ENCODE results near the gene BCORL1. TPM values are rescaled to one million over a fixed set of nuclear protein-coding genes. Genes with fewer than 3 reads are reported as not detected.

Gene BCORL1
- total RNA-seq, 1 experiment from 2014 or later: 2.5 TPM

DNA sequence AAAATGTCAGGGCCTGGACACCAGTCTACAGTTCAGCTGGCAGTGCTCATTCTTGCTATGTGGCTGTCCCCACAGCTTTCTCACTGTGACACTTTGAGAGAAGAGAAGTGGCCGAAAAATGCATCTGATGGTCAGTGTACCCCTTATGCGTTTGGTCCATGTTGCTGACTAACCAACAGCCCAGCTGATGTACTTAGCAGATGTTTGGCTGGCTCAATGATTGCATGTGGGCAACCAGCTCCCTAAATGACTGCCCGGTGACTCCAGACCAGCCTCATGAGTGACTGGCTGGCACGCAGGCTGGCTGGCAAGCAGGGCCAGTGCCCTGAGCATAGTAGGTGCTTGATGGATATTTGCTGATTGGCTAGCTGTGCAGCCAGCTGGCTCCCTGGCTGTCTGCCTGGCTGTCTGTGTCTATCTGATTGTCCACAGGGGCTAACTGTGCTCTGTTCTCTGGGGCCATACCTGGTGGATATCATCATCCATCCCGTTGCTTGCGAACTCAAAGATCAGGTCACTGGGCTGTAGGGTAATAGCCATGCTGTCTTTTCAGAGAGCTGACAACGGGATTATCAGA, 98.4 kb downstream of the BCORL1 start:
- DNase-seq: no peak
- no peaks in the 10 kb centered on the region; the same call in 1 of the 2 replicates for H3K27me3 ChIP-seq (ENCODE audit: control insufficient read depth, insufficient read depth, low read length)
- no peak overlapping the region for H3K4me3 ChIP-seq (ENCODE audit: insufficient read depth, low read depth, low read length)
- no peaks in the 10 kb centered on the region for H3K36me3 ChIP-seq (replicated peaks; ENCODE audit: control insufficient read depth, insufficient read depth, low read length)

DNA sequence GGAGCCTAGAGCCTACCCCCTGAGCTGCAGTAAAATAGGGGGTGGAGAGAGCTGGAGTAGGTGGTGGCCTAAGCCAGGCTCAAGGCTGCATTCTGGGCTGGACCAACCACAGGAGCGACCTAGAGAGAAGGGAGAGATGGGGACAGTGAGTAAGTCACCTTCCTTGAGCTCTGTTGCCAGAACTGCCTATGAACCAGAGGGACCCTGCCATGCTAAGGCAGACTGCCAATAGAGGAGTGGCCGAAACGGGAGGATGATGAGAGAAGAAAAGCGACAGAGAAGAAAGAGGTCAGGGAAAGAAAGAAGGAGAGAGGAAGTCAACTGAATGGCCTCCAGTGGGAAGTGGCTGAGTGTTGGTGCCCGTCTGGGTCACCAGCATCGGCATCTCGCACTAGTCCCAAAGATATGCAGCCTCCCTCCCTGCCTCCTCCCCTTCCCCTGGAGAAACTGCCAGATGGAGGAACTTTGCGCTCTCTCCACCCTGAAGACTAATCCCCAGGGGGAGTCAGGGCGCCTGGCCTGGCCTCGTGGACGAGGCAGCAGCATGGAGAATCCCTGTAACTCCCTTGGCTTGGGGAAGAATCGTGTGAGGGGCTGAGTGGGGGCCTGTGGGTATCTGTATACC, 99.1 kb downstream of the BCORL1 start:
- Histone ChIP-seq H3K4me3 (ENCODE audit: insufficient read depth, low read depth, low read length) (no peak overlapping the region), H3K27me3 (ENCODE audit: control insufficient read depth, insufficient read depth, low read length) (no peaks in the 10 kb centered on the region; the same call in 1 of the 2 replicates), H3K36me3 (replicated peaks; ENCODE audit: control insufficient read depth, insufficient read depth, low read length) (no peaks in the 10 kb centered on the region)
- DNase-seq: peak; percentile 45

DNA sequence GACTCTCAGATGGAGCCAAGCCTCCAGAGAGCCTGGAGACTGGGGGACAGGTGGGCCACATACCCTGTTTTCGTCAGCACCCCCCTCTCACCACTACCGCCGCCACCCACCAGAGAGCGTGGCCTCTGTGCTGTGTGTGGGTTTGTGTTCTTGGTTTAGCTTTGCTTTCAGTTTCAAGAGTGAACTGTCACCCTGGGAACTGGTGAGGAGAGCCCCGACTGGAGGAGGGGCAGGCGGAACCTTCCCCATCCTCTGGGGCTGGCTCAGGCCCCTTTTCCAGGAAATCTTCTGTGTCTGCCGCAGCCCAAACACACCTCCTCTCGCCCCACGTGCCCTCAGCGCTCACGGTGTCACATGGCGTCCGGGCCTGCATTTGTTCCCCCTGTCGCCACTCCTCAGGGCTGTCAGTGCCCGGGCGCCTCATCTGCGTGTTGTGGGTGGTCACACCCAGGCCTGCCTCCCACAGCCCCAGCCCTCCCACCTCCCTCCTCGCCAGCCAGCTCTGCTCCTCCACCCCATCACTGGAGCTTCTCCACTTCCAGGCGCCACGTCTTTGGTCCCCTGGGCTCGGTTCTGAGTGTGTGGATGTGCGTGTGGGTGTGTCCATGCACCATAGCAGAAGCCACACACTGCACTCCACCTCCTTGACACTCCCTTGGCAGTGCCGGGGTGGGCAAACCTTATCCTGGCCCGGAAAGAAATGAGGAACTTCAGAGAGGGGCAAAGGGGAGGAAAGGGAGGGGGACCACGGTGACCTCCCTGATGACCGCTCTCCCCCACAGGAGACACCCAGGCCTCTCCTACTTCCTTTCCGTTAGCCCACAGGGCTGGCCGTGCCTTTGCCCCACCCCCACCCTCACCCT, 100.0 kb downstream of the BCORL1 start:
- Histone ChIP-seq H3K27me3 (ENCODE audit: control insufficient read depth, insufficient read depth, low read length) (no peaks in the 10 kb centered on the region; the same call in 1 of the 2 replicates), H3K36me3 (replicated peaks; ENCODE audit: control insufficient read depth, insufficient read depth, low read length) (no peaks in the 10 kb centered on the region), H3K4me3 (ENCODE audit: insufficient read depth, low read depth, low read length) (no peak overlapping the region)
- peak; percentile 56 for DNase-seq

DNA sequence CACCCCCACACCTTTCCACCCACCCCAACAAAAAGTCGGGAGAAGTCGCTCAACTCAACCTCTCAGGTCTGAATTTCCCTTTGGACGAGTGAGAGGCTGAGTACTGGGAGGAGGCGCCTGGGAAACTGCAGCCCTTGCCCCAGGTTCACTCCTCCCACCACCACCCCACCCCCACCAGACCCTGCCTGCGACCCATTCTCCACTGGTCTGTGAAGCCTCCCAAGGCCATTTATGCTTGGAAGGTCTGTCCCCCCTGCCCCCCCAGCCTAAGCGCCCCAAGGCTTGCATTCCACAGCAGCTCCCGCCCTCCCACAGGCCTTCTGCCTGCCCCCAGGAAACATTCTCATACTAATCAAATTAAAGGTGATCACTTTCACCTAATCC, 100.7 kb downstream of the BCORL1 start:
- Histone ChIP-seq H3K27me3 (ENCODE audit: control insufficient read depth, insufficient read depth, low read length) (no peaks in the 10 kb centered on the region; the same call in 1 of the 2 replicates), H3K4me3 (ENCODE audit: insufficient read depth, low read depth, low read length) (no peak overlapping the region), H3K36me3 (replicated peaks; ENCODE audit: control insufficient read depth, insufficient read depth, low read length) (no peaks in the 10 kb centered on the region)
- DNase-seq: peak; percentile 90

DNA sequence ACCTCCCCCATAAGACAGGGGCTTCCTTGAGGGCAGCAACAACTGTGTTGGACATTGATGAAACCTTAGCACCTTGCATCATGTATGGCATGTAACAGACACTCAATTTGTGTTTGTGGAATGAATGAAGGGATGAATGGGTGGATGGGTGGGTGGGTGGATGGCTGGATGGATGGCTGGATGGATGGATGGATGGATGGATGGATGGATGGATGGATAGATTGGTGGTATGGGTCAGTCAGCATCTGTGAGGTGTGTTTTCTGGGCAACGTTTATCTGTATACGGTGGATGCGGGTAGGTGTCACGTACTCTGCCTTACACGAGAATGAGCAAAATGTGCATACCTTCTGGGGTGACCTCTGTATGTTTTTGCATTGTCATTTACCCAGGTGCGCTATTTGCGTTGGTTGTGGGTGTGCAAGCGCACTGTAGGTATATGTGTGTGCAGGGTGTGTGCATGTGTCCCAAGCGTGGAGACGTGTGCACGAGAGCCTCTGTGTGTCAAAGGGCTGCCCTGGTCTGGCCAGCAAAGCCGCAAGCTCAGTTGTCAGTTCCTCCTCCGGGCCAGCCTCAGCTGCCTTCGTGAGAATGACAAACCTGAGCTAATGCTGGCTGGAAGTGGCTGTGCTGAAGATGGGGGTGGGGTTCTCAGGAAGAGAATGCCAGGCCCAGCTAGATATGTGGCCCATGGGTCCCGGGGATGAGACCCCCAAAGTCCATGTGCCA, 101.4 kb downstream of the BCORL1 start:
- H3K4me3 ChIP-seq (ENCODE audit: insufficient read depth, low read depth, low read length): no peak overlapping the region
- no peaks in the 10 kb centered on the region; the same call in 1 of the 2 replicates for H3K27me3 ChIP-seq (ENCODE audit: control insufficient read depth, insufficient read depth, low read length)
- no peaks in the 10 kb centered on the region for H3K36me3 ChIP-seq (replicated peaks; ENCODE audit: control insufficient read depth, insufficient read depth, low read length)
- DNase-seq: peak; percentile 49

DNA sequence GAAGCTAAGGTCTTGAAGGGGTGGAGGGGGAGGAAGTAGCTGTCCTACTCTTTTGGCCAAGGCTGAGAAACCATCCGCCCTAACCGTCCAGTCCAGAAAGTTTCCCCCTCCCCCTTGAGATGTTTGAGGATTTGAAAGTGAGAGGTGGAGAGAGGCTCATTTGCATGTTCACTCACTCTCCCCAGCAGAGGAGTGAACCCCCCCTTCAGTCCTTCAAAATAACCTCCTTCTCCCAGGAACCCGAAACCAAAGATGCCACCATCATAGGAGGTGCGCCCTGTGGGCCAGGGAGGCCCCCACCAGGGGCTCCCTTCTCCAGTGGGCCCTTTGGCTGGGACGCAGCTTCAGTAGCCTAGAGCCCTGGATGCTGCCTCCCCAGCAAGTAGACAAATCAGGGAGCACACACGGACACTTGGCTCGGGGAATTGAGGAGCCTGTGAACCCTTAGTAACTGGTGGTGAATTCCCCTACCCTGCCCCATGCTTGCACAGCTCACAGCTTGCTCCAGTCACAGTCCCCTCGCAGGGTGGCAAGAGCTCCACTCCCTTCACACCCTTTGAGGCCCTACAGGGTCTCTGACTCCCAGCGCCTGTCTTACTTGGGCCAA, 102.3 kb downstream of the BCORL1 start:
- peak; percentile 49 for DNase-seq
- Histone ChIP-seq H3K4me3 (ENCODE audit: insufficient read depth, low read depth, low read length) (no peak overlapping the region), H3K36me3 (replicated peaks; ENCODE audit: control insufficient read depth, insufficient read depth, low read length) (no peaks in the 10 kb centered on the region), H3K27me3 (ENCODE audit: control insufficient read depth, insufficient read depth, low read length) (no peaks in the 10 kb centered on the region; the same call in 1 of the 2 replicates)

DNA sequence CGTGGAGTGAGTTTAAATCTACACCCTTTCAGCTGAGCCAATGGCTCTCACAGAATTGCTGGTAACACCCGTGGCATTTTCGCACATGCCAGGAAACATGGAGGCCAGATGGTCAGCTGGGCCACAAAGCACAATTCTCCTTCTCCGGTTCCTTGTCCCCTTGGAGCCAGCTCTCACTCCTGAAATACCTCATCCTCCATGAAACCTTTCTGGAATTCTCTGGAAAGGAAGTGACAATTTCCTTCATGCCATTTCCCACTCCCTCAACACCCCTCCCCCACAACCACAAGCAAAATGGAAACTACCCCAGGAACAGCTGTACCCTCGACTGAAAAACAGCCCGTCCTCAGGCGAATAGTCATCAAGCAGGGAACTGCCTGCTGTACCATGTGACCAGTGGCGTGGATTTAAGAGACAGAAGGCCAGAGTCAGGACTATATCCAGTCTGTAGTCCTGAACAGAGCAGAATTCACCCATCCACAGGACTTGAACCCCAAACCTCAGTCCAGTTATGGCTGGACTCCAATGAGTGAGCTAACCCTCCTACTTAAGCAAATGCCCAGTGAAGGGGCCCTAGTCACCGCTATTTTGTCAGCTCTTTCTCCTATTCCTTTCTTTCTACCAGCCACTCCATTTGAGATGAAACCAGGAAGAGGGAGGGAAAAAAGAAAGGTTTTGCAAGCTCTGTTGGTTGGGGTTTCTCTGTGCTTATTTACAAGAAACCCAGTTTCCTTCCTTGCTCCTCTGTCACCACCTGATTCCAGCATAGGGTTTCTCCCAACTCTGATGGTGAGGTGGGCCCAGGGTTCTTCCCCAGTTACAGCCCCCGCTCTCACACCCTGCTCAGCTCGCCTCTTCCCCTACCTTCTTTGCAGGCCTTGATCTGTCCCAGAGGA, 103.4 kb downstream of the BCORL1 start:
- Histone ChIP-seq H3K4me3 (ENCODE audit: insufficient read depth, low read depth, low read length) (no peak overlapping the region), H3K27me3 (ENCODE audit: control insufficient read depth, insufficient read depth, low read length) (no peaks in the 10 kb centered on the region; the same call in 1 of the 2 replicates), H3K36me3 (replicated peaks; ENCODE audit: control insufficient read depth, insufficient read depth, low read length) (no peaks in the 10 kb centered on the region)
- DNase-seq: no peak

DNA sequence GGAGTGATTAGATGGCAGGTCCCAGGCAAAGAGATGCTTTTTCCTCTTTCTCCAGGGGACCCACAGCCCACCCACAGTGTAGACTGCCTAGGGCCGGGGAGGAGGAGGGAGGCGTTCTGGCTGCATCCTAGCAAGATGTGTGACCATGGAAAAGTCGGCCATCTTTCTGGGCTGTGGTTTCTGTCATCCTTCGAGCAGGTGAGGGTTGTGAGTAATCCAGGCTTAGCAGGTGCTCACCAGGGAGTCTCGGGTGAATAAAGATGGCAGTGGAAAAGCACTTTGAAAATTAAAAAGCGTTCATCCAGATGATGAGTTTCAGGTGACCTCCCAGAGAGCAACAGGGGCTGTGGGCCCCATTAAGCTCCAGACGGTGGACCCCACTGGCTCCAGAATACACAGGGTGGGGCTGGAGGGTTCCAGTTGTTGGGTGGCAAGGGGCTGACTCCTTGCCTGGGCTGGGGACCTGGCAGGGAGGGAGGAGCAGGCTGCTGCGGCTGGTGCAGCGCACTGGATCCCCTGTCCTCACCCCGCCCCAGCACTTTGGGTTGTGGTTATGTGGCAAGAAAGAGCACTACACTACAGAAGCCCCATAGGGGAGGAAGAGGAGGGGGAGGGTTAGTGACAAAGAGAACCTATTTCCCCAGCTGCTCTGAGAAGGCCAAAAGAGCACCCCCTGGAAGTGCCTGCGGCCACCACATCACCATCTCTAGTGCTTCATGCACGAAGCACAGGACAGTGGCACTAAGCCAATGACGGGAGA, 104.2 kb downstream of the BCORL1 start:
- peak; percentile 61 for DNase-seq
- Histone ChIP-seq H3K36me3 (replicated peaks; ENCODE audit: control insufficient read depth, insufficient read depth, low read length) (no peaks in the 10 kb centered on the region), H3K27me3 (ENCODE audit: control insufficient read depth, insufficient read depth, low read length) (no peaks in the 10 kb centered on the region; the same call in 1 of the 2 replicates), H3K4me3 (ENCODE audit: insufficient read depth, low read depth, low read length) (no peak overlapping the region)

DNA sequence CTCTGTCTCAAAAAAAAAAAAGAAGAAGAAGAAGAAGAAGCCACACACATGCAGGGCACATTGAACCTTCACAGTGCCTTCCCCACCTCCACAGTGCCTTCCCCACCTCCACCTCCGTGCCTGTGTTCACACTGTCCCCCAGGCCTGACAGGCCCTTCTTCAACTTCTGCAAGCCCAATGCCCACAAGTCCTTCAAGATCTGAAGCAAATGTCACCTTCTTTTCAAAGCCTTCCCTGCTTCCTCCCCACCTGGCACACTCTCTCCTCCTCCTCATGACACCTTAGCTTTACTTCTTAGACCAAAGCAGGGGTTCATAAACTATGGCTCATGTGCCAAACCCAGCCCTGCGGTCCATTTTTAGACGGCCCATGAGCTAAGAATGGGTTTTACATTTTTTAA, 107.9 kb downstream of the BCORL1 start:
- Histone ChIP-seq H3K27me3 (ENCODE audit: control insufficient read depth, insufficient read depth, low read length) (no peaks in the 10 kb centered on the region), H3K4me3 (ENCODE audit: insufficient read depth, low read depth, low read length) (no peak overlapping the region), H3K36me3 (replicated peaks; ENCODE audit: control insufficient read depth, insufficient read depth, low read length) (no peaks in the 10 kb centered on the region)
- no peak for DNase-seq

DNA sequence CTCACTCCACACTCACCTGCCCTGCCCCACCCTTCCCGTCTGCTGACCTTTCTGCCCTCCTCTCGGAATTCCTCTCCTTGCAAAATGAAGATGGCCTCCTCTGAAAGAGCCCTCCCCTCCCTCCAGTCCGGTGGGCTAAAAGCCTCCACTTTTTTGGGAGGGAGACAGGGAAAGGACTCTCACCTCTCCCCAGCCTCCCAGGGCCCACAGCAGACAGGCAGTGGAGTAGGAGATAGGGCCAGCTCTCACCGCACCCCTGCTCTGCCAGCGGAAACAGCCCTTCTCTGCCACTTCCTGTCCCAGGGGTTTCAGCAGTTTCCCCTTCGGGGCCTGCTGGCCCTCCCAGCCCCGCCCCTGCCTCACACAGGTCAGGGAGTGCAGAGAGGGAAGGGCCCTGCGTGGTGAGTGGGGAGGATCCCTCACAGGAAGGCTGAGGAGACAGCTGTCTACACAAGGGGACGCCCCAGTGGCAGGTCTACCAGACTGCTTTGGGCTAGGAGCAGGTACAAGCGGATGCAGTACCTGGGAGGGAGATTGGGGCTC, 109.6 kb downstream of the BCORL1 start:
- peak; percentile 84 for DNase-seq
- H3K27me3 ChIP-seq (ENCODE audit: control insufficient read depth, insufficient read depth, low read length): no peaks in the 10 kb centered on the region
- no peaks in the 10 kb centered on the region for H3K36me3 ChIP-seq (replicated peaks; ENCODE audit: control insufficient read depth, insufficient read depth, low read length)
- H3K4me3 ChIP-seq (ENCODE audit: insufficient read depth, low read depth, low read length): no peak overlapping the region

DNA sequence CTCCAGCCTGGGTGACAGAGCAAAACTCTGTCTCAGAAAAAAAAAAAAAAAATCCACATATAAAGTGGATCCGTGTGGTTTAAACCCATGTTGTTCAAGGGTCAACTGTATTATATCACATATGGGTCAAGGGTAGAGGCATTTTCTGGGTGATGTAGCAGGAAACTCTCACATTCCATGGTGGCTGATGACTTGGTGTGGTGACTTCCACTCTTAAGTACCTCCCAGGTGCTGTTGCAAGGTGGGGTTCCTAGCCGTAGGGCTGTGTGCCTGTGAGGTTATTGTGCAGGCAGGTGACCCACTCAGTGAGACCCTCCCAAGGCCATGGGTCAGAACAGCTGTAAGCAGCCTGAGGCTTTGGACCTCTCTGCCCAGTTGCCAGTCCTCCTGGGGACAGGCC, 110.8 kb downstream of the BCORL1 start:
- DNase-seq: no peak
- no peak overlapping the region for H3K4me3 ChIP-seq (ENCODE audit: insufficient read depth, low read depth, low read length)
- H3K27me3 ChIP-seq (ENCODE audit: control insufficient read depth, insufficient read depth, low read length): no peaks in the 10 kb centered on the region
- no peaks in the 10 kb centered on the region for H3K36me3 ChIP-seq (replicated peaks; ENCODE audit: control insufficient read depth, insufficient read depth, low read length)

DNA sequence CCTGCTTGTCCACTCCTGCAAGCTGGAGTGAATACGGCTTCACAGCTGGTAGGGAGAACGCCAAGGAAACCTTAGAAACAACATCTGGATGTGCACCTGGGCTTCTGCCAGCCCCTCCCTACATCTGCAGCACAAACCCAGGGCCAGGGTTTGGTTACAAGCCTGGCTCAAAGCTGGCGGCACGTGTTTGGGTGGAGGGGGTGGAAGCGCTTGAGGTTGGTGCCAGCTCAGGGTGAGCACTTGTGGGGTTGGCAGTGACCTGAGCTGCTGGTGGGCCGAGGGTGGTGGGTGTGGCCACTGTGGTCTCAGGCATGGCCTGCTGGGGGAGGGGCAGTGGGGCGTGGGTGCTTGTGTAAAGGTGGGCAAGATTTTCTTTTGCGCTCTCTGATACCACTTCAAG, 112.3 kb downstream of the BCORL1 start:
- no peaks in the 10 kb centered on the region for H3K36me3 ChIP-seq (replicated peaks; ENCODE audit: control insufficient read depth, insufficient read depth, low read length)
- H3K4me3 ChIP-seq (ENCODE audit: insufficient read depth, low read depth, low read length): no peak overlapping the region
- DNase-seq: no peak
- H3K27me3 ChIP-seq (ENCODE audit: control insufficient read depth, insufficient read depth, low read length): no peaks in the 10 kb centered on the region

All from H7 (cell line).